Effector CD4-positive, alpha-beta T cell (primary cell): ENCODE measurements around the gene UBE2L3.
"Not testable (repeated sequence)": the region's sequence is repeated elsewhere in the genome, so short reads cannot be mapped to it uniquely, and the experiment has no call there.

Experiments
- DNase-seq: peaks from one replicate; pipeline ENCODE4 v3.0.0-alpha.2; 2020
- total RNA-seq: gene quantifications from one replicate; lab custom pipeline; 2026; lab: John Stamatoyannopoulos, UW

Gene UBE2L3
- 52.5 reads per million, percentile 69 among the genes with 10 or more reads in this experiment for total RNA-seq

DNA sequence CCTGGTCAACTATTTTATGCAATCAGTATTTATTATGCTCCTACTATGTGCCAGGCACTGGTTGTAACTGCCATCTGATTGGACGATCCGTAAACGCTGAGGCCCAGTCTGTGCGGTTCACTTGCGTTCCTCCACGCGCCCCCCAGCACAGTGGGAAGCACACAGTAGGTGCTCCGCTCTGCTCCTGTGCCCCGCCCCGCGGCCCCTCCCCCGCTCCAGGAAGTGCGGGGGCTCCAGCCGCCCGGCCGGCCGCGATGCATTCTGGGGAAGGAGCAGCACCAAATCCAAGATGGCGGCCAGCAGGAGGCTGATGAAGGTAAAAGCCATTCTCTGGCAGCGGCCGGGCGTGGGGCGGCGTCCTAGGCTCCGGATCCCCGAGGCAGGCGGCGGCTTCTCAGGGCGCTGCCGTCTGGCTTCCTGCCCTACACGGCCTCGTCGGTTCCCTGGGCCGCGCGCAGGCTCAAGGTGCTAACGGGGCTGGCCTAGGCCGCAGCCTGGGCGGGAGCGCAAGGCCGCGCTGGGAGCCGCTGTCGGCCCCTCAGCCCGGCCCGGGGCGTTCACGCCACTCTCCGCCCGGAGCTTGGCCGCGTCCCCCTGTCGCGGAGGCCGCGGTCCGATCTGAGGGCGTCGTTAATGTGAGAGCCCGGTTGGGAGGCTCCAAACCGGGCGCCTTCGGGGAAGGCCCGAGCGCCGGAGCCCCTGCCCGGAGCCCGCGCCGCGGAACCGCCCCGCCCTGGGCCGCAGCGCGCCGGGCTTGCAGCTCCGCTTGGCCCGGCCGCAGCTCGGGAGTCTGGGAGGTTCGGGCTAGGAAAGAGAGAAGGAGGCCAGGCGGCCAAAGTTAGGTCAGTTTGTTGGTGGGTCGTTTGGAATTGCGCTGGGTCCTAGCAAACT is at the start of gene UBE2L3:
Gene UBE2L3, plus strand, starts transcription at position 259 of the 891 bp plus-strand sequence. Its CDS starts 31 bp downstream, at position 290.
- DNase-seq, result peak; percentile 75

DNA sequence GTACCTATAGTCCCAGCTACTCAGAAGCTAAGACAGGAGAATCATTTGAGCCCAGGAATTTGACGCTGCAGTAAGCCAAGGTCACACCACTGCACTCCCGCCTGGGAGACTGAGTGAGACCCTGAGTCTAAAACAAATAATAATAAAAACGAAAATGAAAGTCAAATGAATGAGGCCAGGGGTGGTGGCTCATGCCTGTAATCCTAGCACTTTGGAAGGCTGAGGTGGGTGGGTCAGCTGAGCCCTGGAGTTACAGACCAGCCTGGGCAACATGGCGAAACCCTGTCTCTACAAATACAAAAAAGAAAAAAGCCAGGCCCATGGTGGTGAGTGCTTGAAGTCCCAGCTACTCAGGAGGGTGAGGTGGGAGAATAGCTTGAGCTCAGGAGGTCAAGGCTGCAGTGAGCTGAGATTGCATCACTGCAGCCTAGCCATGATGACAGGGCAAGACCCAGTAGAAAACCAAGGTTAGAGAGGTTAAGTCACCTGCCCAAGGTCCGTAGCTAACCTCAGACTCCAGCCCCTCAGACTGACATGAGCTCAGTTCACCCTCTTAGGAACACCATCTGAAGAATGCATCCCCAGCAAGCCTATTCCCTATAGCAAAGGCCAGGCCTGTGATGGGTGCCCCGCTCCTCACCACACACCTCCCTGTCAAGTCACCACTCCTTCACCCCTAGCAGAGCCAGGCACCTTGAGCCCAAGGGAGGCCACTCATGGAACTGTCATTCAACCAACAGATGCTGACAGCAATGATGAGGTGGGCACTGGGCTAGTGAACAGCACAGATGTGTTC is 40.6 kb upstream of the UBE2L3 start:
- not testable (repeated sequence) for DNase-seq

GRCh38 chr22:21531525-21531924 is 36.0 kb upstream of the UBE2L3 start:
- not testable (repeated sequence) for DNase-seq

DNA sequence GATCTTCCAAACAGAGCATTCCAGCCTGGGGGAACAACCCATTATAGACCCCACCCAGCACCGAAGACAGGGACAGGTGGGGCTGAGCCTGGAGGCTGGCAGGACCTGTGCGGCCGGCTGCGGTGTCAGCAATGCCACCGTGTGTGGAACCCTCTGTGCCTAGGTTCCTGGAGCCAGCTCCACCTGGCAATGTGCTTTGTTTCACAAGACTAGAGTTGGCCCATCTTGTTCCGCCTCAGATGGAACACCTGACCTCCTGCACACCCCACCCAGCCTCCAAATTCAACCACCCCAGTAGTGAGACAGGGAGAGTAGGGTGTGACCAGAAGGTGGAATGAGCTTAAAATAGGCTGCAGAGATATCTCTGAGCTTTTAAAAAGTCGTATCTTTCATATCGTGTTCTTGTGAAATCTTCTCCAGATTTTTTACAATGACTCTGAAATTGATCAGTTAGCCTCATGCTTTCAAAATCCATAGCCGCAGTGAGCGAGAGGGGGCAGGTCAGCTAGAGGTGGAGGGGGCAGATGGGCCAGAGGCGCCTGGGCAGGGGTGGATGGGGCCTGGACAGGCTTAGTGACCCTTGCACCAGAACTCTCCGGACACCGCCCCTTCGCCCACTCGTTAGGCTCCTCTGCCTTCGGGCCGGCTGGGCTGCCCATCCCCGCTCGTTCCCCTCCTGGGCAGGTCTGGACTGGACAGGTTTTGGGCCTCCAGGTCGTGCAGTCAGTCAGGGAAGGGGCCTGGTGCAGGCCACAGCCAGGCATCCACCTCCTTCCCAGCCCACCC is 34.5 kb upstream of the UBE2L3 start:
- not testable (repeated sequence) for DNase-seq

- DNase-seq, result not testable (repeated sequence)
Observed at GRCh38 chr22:21539862-21540261, 27.7 kb upstream of the UBE2L3 start.

- DNase-seq, result not testable (repeated sequence)
Observed at GRCh38 chr22:21544432-21545322, 22.8 kb upstream of the UBE2L3 start.

DNA sequence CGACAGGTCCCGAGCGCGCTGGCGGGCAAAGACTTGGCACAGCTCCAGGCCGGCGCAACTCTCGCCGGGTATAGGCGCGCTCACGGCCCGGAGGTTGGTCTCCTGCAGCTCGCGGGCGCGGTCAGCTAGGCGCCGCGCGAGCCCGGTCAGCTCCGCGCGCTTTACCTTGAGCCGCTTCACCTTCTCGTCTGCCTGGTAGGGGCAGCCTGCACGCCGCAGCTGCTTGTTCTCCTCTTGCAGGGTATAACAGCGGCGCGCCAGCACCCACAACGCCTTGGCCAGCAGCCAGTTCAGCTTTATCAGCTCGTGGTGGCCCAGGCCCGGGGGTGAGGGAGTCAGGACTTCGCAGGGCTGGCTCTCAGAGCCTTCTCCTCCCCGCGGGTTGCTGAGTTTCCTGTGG is 18.0 kb upstream of the UBE2L3 start:
- DNase-seq, result not testable (repeated sequence)

- not testable (repeated sequence) for DNase-seq
Observed at GRCh38 chr22:21550008-21550677, 17.4 kb upstream of the UBE2L3 start.

- DNase-seq, result not testable (repeated sequence)
Observed at GRCh38 chr22:21550678-21551047, 16.9 kb upstream of the UBE2L3 start.

- DNase-seq, result not testable (repeated sequence)
Observed at GRCh38 chr22:21551361-21551760, 16.2 kb upstream of the UBE2L3 start, which contains the start of gene RIMBP3C. Gene RIMBP3C (minus strand): TSS chr22:21551461. CDS start chr22:21550976, 485 bp downstream.

DNA sequence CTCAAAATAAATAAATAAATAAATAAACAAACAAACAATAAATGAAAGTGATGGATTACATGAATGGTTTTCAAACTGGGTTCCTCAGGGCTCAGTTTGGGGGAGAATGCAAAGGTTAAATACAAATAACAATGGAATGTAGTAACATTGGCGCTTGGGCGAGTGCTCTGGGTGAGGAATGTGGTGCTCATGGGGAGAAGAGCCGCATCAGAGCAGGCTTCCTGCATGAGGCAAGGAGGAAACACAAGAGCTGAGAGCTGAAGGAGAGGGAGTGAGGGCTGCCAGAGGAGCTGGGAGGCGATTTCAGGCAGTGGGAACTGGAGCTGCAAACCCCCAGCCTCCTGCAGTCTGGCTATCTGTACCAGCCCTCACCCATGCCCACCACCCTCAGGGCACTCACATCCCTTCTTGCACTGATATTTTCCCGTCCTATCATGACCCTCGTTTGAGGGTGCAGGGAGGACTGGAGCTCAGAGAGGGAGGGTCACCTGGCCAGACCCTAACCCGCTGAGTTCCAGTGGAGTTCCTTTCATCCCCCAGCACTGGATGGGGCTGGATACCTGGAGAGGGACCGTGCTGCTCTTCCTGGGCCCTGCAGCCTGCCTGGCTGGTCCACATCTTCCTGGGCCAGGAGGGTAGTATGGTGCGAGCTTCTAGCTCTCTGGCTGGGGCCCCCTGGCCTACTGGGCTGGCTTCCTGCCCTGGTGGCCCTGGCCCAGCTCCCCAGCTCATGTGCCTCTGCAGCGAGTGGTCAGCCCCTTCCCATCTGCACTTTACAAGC is 8.0 kb upstream of the UBE2L3 start:
- not testable (repeated sequence) for DNase-seq

DNA sequence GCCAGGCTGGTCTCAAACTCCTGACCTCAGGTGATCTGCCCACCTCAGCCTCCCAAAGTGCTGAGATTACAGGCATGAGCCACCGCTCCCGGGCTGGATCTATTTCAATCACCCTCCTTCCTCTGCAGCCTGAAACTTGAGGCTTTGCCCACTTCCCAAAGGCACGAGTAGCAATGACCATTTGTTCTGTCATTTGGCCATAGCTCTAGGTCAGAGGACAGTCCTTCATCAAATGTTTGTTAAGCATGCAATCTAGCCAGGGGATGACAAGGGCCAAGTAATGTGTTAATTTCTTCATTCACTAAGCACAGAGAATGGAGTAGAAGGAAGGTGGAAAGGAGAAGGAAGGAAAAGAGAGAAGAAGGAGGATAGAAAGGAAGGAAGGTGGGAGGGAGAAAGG is 6.9 kb upstream of the UBE2L3 start:
- DNase-seq, result not testable (repeated sequence)

DNA sequence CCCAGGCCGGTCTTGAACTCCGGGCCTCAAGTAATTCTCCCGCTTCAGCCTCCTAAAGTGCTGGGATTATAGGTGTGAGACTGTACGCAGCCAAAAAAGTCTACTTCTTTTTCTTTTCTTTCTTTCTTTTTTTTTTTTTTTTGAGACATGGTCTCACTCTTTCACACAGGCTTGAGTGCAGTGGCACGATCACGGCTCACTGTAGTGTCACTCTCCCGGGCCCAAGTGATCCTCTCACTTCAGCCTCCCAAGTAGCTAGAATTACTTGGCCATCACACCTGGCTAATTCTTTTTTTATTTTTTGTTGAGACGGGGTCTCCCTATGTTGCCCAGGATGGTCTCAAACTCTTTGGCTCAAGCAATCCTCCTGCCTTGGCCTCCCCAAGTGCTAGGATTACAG is 3.6 kb upstream of the UBE2L3 start:
- no peak for DNase-seq

DNA sequence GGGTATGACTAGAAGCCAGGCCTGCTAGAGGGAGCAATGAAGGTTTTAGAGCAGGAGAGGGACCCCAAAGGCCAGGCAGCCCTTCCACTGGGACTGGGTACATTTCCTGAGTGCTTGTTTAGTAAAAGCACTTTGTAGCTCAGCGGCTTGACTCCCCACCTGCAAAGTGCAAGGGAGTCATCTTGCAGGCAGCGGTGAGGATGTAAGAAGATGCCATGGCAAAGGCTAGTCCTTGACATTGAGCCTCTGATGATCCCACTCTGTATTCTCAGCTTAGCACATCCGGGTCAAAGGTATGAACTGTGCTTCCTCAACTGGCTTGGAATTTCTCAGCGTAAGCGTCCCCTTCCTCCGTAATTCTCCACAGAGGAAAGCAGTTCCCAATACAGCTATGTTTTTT is 3.1 kb upstream of the UBE2L3 start:
- no peak for DNase-seq

- DNase-seq, result no peak
Observed at GRCh38 chr22:21568347-21569075, 997 bp downstream of the UBE2L3 start.

DNA sequence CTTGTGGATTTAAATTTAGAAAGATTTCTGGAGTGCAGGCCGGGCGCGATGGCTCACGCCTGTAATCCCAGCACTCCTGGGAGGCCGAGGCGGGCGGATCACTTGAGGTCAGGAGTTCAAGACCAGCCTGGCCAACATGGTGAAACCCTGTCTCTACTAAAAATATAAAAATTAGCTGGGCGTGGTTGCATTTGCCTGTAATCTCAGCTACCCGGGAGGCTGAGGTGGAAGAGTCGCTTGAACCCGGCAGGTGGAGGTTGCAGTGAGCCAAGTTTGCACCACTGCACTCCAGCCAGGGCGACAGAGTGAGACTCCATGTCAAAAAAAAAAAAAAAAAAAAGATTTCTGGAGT is 1.5 kb downstream of the UBE2L3 start:
- DNase-seq, result not testable (repeated sequence)

- DNase-seq, result no peak
Observed at GRCh38 chr22:21569459-21570170, 2.1 kb downstream of the UBE2L3 start.

DNA sequence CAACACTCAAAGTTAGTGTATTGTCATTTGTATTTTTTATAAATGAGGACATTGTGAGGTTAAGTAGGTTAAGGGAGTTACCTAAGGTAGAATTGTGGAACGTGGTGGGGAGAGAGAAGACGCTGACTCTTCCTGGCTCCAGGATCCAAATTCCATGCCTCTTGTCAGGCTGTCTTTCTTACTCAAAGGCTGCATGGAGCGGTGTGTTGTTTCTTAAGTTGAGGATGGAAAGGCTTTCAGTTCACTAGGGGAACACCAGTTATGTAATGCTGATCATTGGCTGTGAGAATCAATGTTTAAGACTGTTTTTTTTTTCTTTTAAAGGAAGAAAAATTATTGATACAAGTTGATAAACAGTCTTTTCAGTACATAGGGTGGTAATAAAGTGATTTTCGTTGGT is 2.9 kb downstream of the UBE2L3 start:
- DNase-seq, result no peak

DNA sequence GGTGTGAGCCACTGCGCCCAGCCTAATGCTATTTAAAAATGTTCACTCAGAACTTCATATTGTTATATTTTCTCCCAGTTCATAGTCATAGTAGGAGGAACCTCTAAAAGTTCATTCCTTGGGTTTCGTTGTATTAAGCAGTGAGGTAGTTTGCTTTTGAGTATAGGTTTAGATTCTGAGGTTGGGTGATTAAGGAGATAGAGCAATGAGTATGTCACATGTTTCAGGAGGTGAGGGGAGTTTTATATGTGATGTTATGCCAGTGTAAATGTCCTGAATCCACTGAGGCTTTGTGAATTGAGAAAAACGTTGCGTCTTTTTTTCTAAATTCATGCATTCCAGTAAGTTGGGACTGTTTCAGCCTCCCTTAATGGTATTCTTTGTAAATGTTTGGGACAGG is 4.2 kb downstream of the UBE2L3 start:
- no peak for DNase-seq
